Activated CD4-positive, alpha-beta T cell treated with anti-CD3 and anti-CD28 coated beads, Interleukin-10, Interleukin-2, amounts not matched to agents 100 ng/mL and 50 ng/mL, durations not matched to agents 16 hours and 8 hours (primary cell): Measurements from ENCODE around the gene AGBL4.

Source experiments
- DNase-seq: peaks from one replicate; pipeline ENCODE4 v3.0.0-alpha.2; 2020

Gene AGBL4

DNA sequence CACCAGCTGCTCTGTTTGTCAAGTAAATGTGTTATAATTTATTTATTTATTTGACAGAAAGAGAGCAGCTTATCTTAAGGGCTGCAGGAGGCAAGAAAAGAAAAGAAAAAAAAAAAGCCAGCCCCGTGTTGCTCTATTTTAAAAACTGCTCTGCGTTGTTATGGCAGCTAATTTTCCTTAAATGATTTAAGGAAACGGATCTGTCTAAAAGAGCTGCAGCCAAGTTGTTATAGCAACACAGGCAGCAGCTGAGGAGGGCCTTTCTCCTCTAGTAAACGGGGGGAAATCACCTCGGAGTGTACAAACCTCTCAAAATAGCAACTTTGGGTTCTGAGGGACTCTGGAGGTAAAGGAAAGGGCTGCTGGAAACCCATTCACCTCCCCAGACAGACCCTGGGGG lies 1396.3 kb downstream of the AGBL4 start:
- DNase-seq: no peak

DNA sequence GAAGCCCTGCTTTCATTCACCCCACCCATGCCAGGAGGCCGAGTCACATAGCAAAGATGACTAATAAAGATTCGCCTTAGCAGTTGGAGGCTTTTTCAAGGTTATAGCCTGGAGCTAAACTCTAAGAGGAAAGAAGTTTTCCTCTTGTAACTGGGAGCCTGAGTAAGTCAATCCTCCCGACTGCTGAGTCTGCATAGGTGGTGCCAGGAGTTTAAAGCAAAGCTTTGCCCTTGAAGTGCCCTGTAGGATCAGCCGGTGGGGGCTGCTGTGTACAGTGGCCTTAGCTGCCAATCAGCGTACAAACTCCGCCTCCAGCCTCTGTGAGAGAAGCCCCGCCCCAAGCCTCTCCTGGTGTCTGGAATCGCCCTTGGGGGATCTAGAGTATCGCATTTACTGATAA lies 1404.2 kb downstream of the AGBL4 start:
- DNase-seq: no peak

GRCh38 chr1:48617252-48617651 lies 1406.5 kb downstream of the AGBL4 start:
- DNase-seq: no peak

DNA sequence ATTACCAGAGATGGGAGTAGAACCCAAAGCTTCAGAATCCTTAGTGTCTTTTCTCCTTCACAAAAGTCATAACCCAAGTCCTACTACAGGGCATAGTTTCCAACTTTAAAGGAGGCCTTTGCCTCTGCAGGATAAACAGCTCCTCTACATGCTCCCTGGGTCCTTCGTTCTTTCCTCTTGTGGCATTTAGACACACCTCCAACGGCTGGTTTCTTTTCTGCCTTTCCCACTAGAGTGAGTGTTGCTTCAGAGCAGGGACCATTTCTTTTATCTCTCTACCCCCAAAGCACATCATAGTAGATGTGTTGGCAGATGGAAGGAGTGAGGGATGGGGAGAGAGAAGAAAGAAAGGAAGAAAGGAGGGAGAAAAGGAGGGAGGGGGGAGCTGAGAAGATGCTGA lies 1407.0 kb downstream of the AGBL4 start:
- DNase-seq: no peak

- no peak for DNase-seq
Measured at GRCh38 chr1:48611841-48612240, 1411.9 kb downstream of the AGBL4 start.

DNA sequence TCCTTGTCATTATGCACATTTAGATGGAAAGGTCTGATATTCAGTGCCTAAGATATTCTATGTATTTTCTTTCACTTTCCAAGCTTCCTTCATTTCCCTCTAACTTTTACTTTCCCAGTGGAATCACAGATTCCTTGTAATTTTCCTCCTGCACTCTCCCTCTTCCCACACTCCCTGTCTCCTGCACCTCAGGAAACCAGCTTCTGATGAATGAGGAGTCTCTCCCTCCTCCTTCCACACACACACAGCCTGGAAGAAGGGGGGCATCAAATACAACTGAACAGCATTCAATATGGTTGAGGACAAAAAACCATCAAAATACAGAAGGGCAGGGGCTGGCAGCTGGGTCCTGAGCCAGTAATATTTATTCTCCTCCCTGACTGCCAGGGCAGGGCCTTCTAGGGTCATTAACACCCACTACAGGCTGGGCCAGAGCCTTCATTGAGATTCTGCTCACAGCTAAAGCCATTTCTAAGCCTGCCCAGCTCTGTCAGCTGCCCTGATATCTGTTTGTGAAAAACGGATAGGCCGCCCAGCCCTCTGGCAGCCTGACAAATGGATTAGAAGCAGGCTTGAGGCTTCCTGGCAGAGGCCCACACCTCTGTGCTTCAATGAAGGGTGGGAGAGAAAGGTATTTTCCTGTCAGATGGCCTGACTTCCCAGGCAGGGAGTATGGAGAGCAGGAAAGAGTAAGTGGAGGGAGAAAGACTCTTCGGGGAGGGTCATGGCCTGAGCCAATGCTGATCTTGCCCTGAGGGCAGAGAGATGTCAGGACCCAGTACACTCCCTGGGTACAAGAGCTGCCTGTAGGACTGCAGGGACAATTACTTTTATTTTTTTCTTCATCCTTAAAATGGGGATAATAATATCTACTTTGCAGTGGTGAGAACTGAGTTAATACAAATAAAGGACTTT lies 1412.9 kb downstream of the AGBL4 start:
- DNase-seq: no peak

DNA sequence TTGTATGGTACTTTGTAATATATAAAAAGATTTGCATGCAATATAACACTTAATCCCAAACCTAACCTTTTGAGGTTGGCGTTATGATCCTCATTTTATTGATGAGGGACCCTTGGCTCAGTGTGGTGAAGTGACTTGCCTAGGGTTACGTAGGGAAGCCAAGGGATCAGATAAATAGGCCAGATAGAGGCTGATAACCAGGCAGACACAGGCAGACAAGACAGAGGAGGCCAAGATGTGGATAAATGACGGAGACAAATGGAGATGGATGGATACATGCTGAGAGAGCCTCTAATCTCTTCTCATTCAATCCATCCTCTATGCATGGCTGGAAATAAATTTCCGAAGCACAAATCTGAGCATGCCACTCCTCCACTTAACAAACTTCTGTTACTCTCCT lies 1414.9 kb downstream of the AGBL4 start:
- no peak for DNase-seq

GRCh38 chr1:48603222-48603621 lies 1420.5 kb downstream of the AGBL4 start:
- DNase-seq: no peak

DNA sequence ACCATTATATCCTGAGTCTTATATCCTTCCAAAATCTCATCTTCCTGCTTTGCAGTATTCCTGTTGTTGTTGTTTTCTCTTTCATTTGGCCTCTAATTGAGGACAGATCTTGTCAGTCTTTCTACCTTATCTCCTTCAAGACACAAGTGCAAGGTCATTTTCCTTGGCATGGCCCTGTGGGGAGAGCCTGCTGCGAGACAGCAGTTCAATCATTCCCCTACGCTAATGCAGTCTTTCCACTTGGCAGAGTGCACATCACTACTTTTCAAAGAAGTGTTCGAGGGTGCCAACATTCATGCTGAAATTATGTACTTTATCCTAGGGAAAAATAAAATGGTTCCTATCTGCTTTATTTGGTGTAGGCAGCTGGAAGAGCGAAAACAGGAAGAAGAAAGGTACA lies 1421.4 kb downstream of the AGBL4 start:
- DNase-seq: no peak

DNA sequence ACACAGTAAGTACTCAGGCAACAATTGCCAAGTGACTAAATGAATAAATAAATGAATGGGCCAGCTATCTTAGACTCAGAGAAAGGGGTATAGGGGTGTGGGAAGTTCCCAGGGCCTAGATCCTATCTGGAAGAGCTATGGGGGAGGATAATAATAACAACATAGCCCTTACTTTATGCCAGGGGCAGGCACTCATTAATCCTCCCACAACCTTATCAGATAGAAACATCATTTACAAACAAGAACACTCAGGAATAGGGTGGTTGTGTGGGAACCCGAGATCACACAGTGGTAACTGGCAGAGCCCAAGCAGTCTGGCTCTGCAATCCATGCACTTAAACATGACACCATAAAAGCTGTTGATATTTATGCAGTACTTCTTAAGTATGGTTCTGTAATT lies 1423.6 kb downstream of the AGBL4 start:
- no peak for DNase-seq

- DNase-seq: no peak
Measured at GRCh38 chr1:48597663-48598062, 1426.1 kb downstream of the AGBL4 start.

- DNase-seq: no peak
Measured at GRCh38 chr1:48596046-48596445, 1427.7 kb downstream of the AGBL4 start.

- no peak for DNase-seq
Measured at GRCh38 chr1:48595613-48596012, 1428.1 kb downstream of the AGBL4 start.

- no peak for DNase-seq
Measured at GRCh38 chr1:48592330-48592729, 1431.4 kb downstream of the AGBL4 start.

GRCh38 chr1:48591181-48591580 lies 1432.6 kb downstream of the AGBL4 start:
- DNase-seq: no peak

GRCh38 chr1:48588061-48588460 lies 1435.7 kb downstream of the AGBL4 start:
- no peak for DNase-seq

DNA sequence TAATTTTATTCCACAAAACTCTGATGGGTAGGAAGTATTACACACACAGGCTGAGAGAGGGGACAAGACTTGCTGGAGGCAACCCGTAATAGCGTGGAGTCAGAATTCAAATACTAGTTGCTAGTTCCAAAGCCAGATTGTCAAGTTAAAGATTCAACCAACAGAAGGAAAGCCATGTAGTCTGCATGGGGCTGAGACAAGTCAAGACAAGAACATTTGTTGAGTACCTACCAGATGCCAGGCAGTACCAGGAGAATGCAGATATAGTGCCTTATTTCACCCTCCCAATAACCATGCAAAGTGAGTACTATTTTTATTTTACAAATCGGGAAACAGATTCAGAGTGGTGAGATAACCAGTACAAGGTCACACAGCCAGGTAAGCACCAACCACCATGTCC lies 1441.3 kb downstream of the AGBL4 start:
- DNase-seq: no peak

GRCh38 chr1:48581270-48581669 lies 1442.5 kb downstream of the AGBL4 start:
- no peak for DNase-seq

DNA sequence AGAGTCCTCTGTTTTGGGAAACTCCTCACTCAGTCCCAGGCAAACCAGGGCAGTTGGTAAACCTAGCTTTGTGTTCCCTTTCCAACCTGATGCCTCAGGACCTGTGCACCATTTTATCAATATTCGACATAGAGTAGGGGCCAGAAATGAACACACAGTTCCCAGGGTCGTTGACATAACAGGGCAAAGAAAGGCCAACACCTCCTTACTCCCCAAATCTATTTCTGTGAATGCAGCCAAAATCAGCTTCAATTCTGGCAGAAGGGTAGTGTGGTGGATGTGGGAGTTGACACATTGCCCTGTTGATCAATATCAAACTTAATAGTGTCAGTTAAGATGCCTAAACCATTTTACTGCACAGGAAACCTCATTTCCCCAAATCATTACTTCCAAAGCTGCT lies 1447.2 kb downstream of the AGBL4 start:
- DNase-seq: peak; percentile 8

DNA sequence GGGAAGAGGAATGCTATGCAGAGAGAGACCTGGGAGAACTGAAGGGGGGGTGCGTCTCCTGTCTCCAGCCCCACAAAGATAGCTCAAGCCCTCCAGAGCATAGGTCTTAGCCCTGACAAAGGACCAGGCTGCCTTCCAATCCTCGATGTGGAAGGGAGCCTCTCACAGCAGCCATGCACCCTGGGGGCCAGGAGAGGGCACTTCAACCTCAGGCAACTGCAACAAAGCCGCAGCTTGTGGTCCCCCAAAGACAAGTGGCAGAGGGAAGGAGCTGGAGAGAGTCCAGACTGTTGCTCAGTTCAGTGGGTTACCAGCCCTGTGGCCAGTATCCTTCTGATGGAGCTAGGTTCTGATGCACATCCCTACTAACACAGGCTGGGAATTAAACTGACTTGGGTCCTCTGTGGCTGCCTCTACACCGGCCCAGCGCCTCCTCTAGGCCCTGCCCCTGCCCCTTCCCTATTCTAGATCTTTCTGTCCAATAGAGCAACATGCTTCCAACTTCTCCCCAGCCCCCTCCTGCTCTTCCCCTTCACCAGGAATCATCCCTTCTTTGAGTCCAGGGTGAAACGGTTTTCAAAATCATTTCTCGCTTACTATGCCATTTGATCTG lies 1451.0 kb downstream of the AGBL4 start:
- DNase-seq: peak; percentile 29

- DNase-seq: no peak
Measured at GRCh38 chr1:48572134-48572533, 1451.6 kb downstream of the AGBL4 start.

DNA sequence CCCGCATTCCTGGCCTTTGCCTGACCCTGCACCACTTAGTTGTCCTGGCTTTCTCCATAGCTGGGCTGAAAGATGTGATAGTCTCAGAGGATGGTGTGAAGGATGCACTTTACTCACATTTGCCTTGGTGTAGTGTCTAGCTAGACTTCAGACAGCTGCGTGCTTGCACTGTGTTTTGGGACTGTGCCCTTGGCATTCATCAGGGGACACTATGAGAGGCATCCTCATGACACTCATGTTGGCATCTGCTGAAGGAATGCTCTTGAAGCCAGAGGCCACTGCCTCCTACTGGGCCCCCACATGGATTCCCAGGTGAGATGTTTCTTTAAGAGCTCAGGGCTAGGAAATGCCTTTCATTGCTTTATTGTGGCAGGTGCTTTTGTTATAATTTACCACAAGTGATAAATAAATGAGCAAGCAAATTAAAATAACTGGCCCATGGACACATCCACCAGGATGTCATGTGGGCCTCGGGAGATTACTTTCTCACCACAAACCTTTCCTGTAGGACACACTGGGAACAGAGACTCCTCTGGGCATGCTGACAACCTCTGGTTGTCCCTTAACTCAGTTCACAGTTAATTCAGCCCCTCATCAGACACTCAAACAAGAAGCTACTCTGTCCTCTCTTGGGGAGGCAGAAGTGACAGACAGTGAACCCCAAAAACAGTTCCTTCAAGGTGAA lies 1452.3 kb downstream of the AGBL4 start:
- DNase-seq: no peak

DNA sequence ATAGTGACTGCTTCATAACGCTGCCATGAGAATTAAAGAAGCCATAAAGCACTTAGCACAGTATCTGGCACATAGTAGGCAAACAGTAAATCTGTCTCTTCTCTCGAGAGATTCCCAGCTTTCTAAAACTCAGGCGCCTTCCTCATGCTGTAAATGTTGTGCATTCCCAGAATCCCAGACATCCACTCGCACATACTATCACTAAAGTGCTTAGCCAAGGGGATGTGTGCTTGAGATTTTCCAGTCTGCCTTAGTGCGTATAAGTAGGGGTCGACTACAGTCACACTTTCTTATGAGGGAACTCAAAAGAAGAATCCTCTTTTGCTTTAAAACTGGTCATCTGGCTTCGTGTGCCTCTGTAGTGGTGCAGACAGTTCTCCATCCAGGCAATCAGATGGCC lies 1453.2 kb downstream of the AGBL4 start:
- no peak for DNase-seq

GRCh38 chr1:48568501-48568900 lies 1455.3 kb downstream of the AGBL4 start:
- DNase-seq: no peak
